Measurements from ENCODE around the gene SERTAD4. TPM values are rescaled to one million over a fixed set of nuclear protein-coding genes. Genes with fewer than 3 reads are reported as not detected.

SERTAD4 gene
- total RNA-seq, 1 donor from 2014 or later, result 47.2 TPM

- Mint-ChIP-seq H3K4me3 (ENCODE audit: unreplicated experiment) (peak overlapping the region; percentile 40), H3K4me1 (ENCODE audit: unreplicated experiment) (peaks cover 68% of the 10 kb centered on the region), H3K36me3 (ENCODE audit: unreplicated experiment) (no peaks in the 10 kb centered on the region), H3K27me3 (ENCODE audit: unreplicated experiment) (no peaks in the 10 kb centered on the region), H3K27ac (ENCODE audit: unreplicated experiment) (peak overlapping the region; percentile 91), H3K9me3 (ENCODE audit: unreplicated experiment) (no peaks in the 10 kb centered on the region)
- peak; percentile 30 for TF ChIP-seq CTCF (IDR thresholded peaks at IDR 0.05)
- DNase-seq (ENCODE audit: extremely low spot score, unreplicated experiment), result peak; percentile 90
Measured at GRCh38 chr1:210294999-210295745, 62.6 kb downstream of the SERTAD4 start.

Other genes with a start within 250 kb of the SERTAD4 start
- 6.0 and 7.0 TPM in 2 replicates for gene HHAT, start 96.1 kb downstream of the SERTAD4 start, total RNA-seq

Data from osteocyte (in vitro differentiated cells).